Activated CD4-positive, alpha-beta T cell treated with anti-CD3 and anti-CD28 coated beads for 36 hours (primary cell): ENCODE results near the gene SYCP2. TPM values are rescaled to one million over a fixed set of nuclear protein-coding genes. Genes with fewer than 3 reads are reported as not detected.

ENCODE experiments used
- ATAC-seq: fragments of 200-7000 bp; cut with Tn5 transposase; one replicate; pipeline ENCODE4 v1.10.0; 2021; ENCODE audit warnings: mild to moderate bottlenecking, moderate library complexity
- CTCF ChIA-PET: fragments of 350-600 bp; sonication (Branson Sonifier 250); formaldehyde crosslinking; loops from one replicate; lab custom pipeline; 2021; ENCODE audit warnings: antibody characterized with exemption; lab: Charles Lee
- POLR2A ChIA-PET: fragments of 350-600 bp; sonication (Branson Sonifier 250); formaldehyde crosslinking; loops from one replicate; lab custom pipeline; 2021; ENCODE audit warnings: antibody characterized with exemption, inconsistent platforms; lab: Charles Lee
- DNase-seq: peaks from one replicate; pipeline ENCODE4 v3.0.0-alpha.2; 2020
- H3K27ac Mint-ChIP-seq: one replicate; pipeline ENCODE4 v1.8.0; 2021; ENCODE audit warnings: mixed read lengths
- H3K27me3 Mint-ChIP-seq: one replicate; pipeline ENCODE4 v1.8.0; 2021; ENCODE audit warnings: mixed read lengths
- H3K36me3 Mint-ChIP-seq: one replicate; pipeline ENCODE4 v1.8.0; 2021; ENCODE audit warnings: low read depth, mixed read lengths
- H3K4me1 Mint-ChIP-seq: one replicate; pipeline ENCODE4 v1.8.0; 2021; ENCODE audit warnings: mixed read lengths
- H3K4me3 Mint-ChIP-seq: one replicate; pipeline ENCODE4 v1.8.0; 2021; ENCODE audit warnings: mild to moderate bottlenecking, moderate library complexity, mixed read lengths
- H3K9me3 Mint-ChIP-seq: one replicate; pipeline ENCODE4 v1.8.0; 2021; ENCODE audit warnings: low read depth, mixed read lengths
- intact Hi-C, 2 experiments: fragments of 100-400 bp; cut with DNase I in 1 of 2; cut with micrococcal nuclease in 1 of 2; formaldehyde crosslinking; loops; one replicate each; pipeline versions ENCODE4 v1.14.2 to v1.15.1; 2022 to 2024; cut with DNase I, micrococcal nuclease
- total RNA-seq, 2 experiments: library from RNA; stranded (reverse); gene quantifications; one replicate each; pipeline ENCODE4 v1.2.3, GENCODE V29; 2021

The SYCP2 gene
- total RNA-seq, 2 experiments from 2014 or later: 1.5 to 2.1 TPM

GRCh38 chr20:59837623-59838394 lies 95.6 kb downstream of the SYCP2 start:
- ATAC-seq: no peak
- ChIA-PET POLR2A (no interaction called here), CTCF (interaction anchor here (1.5 to 2.0 kb wide), 2 partner anchors 11 to 14 kb away, joined by 3 to 15 read pairs; no protein-coding TSS in a partner anchor)
- Mint-ChIP-seq H3K27ac (no peak overlapping the region), H3K27me3 (peaks cover 25% of the 10 kb centered on the region), H3K4me3 (no peak overlapping the region), H3K9me3 (no peaks in the 10 kb centered on the region), H3K4me1 (peaks cover 3% of the 10 kb centered on the region), H3K36me3 (no peaks in the 10 kb centered on the region)
- no peak for DNase-seq
- intact Hi-C loops: no loop called here

- H3K27me3 Mint-ChIP-seq: peaks cover 26% of the 10 kb centered on the region
- no peak for DNase-seq
- H3K27ac Mint-ChIP-seq: no peak overlapping the region
- POLR2A ChIA-PET: no interaction called here
- CTCF ChIA-PET: interaction anchor here (0.7 to 1.5 kb wide), 3 partner anchors 13 to 20 kb away, joined by 3 read pairs; no protein-coding TSS in a partner anchor
- no peaks in the 10 kb centered on the region for H3K36me3 Mint-ChIP-seq
- H3K9me3 Mint-ChIP-seq: no peaks in the 10 kb centered on the region
- no peak for ATAC-seq
- H3K4me3 Mint-ChIP-seq: no peak overlapping the region
- H3K4me1 Mint-ChIP-seq: peaks cover 3% of the 10 kb centered on the region
- intact Hi-C loops: no loop called here
Measured at GRCh38 chr20:59836767-59837166, 96.7 kb downstream of the SYCP2 start.

DNA sequence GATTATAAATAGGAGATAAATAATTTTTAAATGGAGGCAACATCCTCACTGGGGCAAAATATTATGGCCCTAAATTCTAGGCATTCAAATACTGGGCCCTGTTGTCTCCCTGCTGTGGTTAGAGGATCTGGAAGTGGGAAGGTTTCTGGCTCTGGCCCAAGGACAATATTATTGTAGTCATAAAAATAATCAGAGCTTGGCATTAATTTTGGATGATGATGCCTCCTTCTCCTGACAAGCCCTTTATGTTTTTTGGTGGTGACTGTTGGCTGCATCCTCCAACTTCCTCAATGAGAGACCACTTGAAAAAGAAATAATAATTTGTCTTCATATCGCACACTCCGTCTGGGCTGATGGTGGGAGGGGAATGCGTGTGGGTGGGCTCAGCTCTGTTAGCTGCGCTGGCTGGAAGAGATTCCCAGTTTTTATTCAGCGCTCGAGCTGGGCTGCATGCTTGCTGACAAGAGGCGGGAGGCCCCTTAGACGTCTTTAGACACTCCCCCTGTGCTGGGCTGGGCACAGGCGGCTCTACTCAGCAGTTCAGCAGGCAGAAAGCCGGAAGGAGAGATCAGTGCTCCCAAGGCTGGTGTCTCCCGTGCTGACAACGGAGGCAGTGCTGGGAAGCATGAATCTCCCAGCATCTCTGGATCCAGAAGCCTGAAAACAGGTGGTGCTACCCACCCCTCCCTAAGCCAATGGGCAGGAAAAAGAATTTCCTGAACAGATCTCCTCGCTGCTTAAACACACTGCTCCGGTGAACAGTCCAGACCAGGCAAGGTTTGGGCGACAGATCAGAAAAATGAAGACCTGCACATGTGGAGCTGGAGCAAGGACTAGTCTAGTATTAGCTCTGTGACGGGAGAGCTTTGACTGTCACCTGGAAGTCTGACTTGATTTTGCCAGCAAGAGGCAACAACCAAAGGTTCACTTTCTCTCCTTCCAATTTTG lies 97.7 kb downstream of the SYCP2 start:
- no peak for ATAC-seq
- CTCF ChIA-PET: interaction anchor here (0.7 kb wide), 2 partner anchors 14 to 19 kb away, joined by 3 read pairs; no protein-coding TSS in a partner anchor
- no peaks in the 10 kb centered on the region for H3K36me3 Mint-ChIP-seq
- DNase-seq: no peak
- POLR2A ChIA-PET: no interaction called here
- no peaks in the 10 kb centered on the region for H3K9me3 Mint-ChIP-seq
- no peak overlapping the region for H3K27ac Mint-ChIP-seq
- H3K4me1 Mint-ChIP-seq: peaks cover 3% of the 10 kb centered on the region
- intact Hi-C loops: no loop called here
- H3K27me3 Mint-ChIP-seq: peaks cover 26% of the 10 kb centered on the region
- H3K4me3 Mint-ChIP-seq: no peak overlapping the region

DNA sequence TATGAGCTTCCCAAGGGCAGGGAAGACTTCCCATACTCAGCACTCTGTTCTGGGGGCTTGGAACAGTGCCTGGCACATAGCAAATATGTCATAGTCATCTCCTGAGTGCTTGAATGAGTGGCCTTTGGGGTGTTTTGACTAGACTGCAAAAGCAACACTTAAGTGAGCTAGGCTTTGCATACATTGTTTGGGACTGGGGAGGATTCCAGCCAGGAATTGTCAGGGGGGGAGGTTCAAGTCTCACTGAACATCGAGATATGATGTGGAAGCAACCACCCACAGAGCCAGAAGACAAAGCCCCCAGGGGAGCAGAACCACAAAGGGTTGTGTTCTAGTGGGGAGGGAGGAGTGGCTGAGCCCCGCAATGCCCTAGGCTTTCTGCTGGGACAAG lies 98.4 kb downstream of the SYCP2 start:
- Mint-ChIP-seq H3K36me3 (no peaks in the 10 kb centered on the region), H3K4me1 (peaks cover 3% of the 10 kb centered on the region), H3K4me3 (no peak overlapping the region), H3K9me3 (no peaks in the 10 kb centered on the region), H3K27me3 (peaks cover 29% of the 10 kb centered on the region), H3K27ac (no peak overlapping the region)
- ATAC-seq (no peak), DNase-seq (no peak)
- POLR2A ChIA-PET: no interaction called here
- CTCF ChIA-PET: no interaction called here
- intact Hi-C loops: no loop called here

DNA sequence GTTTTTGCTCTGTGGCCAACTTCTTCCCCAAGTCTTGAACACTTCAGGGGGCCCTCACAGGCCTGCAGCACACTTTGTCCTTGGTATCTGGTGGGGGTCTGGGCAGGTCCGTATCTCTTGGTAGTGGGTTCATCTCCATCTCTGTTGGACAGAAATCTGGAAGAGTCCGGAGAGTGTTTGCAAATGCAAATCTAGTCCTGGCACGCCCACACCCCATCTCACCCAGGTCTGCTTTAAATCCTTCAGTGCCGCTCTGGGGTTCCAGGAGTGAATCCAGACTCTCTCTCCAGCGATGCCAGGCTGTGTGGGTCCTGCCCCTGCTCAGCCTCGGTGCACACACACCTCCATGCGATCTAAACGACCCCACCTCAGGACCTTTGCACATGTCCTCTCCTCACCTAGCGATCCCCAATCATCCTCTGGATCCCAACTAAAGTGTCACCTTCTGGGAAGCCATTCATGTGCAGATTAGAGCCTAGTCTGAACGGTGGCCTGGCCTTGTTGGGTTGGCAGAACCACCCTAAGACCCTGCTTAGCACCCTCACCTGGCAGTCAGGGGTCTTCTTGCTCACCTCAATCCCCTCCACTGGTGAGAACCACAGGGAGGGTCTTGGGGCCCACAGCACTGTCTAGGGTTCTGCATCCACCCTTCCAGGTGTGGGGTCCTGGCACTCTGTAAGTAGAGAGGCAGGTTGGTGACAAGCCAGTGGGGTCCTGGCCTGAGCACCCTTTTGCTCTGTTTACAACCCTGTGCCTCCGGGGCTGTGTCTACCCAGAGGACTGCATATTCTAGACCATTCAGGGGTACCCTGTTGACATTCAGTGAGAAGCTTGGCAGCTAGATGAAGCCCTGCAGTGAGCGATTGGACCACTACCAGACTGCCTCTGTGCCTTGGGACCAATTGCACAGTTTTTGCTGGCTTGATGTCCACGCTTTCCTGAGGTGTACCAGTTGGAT lies 100.8 kb downstream of the SYCP2 start:
- H3K9me3 Mint-ChIP-seq: no peaks in the 10 kb centered on the region
- H3K27me3 Mint-ChIP-seq: peaks cover 37% of the 10 kb centered on the region
- no peak for DNase-seq
- no peak overlapping the region for H3K4me3 Mint-ChIP-seq
- H3K36me3 Mint-ChIP-seq: no peaks in the 10 kb centered on the region
- H3K4me1 Mint-ChIP-seq: peaks cover 3% of the 10 kb centered on the region
- no peak for ATAC-seq
- intact Hi-C loops: no loop called here
- CTCF ChIA-PET: no interaction called here
- no peak overlapping the region for H3K27ac Mint-ChIP-seq
- POLR2A ChIA-PET: no interaction called here

DNA sequence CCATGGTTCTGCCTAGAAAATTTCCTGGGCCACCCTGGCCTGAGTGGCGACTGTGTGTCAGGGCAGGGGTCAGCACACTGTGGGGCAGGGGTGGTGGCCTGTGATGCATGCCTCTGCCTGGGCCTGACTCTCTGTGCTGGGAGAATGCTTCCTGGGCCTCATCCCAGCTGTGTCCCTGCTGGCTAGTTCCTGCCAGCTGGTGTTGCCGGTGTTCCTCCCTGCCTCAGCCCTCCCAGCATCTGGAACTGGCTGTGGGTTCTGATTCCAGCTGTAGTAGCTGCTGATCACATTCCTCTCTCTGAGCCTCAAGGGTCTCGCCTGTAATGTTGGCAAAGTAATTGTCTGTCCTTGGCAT lies 101.5 kb downstream of the SYCP2 start:
- POLR2A ChIA-PET: no interaction called here
- peaks cover 3% of the 10 kb centered on the region for H3K4me1 Mint-ChIP-seq
- intact Hi-C loops: no loop called here
- no peaks in the 10 kb centered on the region for H3K9me3 Mint-ChIP-seq
- H3K36me3 Mint-ChIP-seq: no peaks in the 10 kb centered on the region
- DNase-seq: no peak
- peaks cover 37% of the 10 kb centered on the region for H3K27me3 Mint-ChIP-seq
- ATAC-seq: no peak
- CTCF ChIA-PET: no interaction called here
- no peak overlapping the region for H3K4me3 Mint-ChIP-seq
- H3K27ac Mint-ChIP-seq: no peak overlapping the region

DNA sequence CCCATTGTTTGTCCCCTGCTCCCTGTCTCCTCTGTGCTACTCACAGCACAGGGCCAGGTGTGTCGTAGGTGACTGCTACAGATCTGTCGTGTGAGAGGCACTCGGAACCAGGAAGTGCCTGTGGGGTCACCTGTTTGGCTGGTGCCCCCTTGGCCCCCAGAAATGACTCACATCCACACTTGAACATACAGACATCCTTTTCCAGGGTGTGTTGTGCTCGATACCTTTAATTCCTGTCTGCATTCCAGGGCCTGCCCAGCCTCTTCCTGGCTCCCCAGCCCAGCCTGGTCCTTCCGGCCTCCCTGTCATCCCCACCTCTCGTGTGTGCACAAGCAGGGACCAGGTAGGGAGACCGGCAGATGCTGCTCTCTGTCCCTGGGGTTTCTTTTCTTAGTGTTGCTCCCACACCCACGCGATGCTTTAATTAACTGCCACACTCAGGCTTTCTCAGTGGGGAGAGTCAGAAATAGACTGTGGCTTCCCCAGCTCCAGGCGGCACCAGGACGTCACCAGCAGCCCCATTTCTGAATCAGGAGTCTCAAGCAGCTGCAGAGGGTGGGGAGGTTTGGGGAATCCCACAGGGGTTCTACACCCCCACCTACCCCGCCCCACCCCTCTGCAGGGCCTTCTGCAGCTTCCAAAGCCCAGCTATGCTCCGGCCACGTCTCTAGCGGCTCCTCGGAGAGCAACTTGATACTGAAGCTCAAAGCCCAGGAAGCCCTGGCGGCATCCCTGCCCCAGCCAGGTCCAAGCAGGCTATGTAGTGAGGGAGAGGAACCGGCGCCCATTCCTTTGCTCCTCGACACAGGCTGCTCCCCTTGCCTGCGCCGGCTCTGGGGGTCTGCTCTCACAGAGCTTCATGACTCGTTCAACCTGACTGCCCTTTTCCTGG lies 102.2 kb downstream of the SYCP2 start:
- H3K27me3 Mint-ChIP-seq: peaks cover 35% of the 10 kb centered on the region
- POLR2A ChIA-PET: no interaction called here
- DNase-seq (no peak), ATAC-seq (no peak)
- CTCF ChIA-PET: interaction anchor here (0.6 kb wide), 1 partner anchor 751 kb away, joined by 4 read pairs; no protein-coding TSS in a partner anchor
- H3K9me3 Mint-ChIP-seq: no peaks in the 10 kb centered on the region
- no peaks in the 10 kb centered on the region for H3K36me3 Mint-ChIP-seq
- intact Hi-C loops: no loop called here
- no peak overlapping the region for H3K4me3 Mint-ChIP-seq
- no peak overlapping the region for H3K27ac Mint-ChIP-seq
- H3K4me1 Mint-ChIP-seq: peaks cover 3% of the 10 kb centered on the region

DNA sequence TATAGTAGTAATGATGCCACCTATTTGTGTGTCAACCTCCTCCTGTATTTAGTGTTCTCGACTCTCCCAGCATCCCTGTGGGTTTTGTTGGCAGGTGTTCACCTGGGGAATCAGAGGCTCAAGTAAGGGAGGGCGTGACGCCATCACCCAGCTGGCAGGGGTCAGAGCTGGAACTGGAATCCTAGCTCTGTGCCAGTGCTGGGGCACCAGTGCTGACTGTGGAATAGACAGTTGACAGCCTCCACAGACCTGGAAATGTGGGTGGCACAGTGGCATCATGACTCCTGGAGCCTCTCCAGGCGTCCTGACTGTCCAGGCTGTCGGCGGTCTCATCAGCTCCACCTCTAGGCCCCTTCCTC lies 102.8 kb downstream of the SYCP2 start:
- ATAC-seq (no peak), DNase-seq (no peak)
- H3K4me3 Mint-ChIP-seq: no peak overlapping the region
- no peaks in the 10 kb centered on the region for H3K9me3 Mint-ChIP-seq
- CTCF ChIA-PET: interaction anchor here (0.6 kb wide), 1 partner anchor 750 kb away, joined by 4 read pairs; no protein-coding TSS in a partner anchor
- intact Hi-C loops: no loop called here
- peaks cover 29% of the 10 kb centered on the region for H3K27me3 Mint-ChIP-seq
- POLR2A ChIA-PET: no interaction called here
- H3K27ac Mint-ChIP-seq: no peak overlapping the region
- H3K4me1 Mint-ChIP-seq: no peaks in the 10 kb centered on the region
- no peaks in the 10 kb centered on the region for H3K36me3 Mint-ChIP-seq

DNA sequence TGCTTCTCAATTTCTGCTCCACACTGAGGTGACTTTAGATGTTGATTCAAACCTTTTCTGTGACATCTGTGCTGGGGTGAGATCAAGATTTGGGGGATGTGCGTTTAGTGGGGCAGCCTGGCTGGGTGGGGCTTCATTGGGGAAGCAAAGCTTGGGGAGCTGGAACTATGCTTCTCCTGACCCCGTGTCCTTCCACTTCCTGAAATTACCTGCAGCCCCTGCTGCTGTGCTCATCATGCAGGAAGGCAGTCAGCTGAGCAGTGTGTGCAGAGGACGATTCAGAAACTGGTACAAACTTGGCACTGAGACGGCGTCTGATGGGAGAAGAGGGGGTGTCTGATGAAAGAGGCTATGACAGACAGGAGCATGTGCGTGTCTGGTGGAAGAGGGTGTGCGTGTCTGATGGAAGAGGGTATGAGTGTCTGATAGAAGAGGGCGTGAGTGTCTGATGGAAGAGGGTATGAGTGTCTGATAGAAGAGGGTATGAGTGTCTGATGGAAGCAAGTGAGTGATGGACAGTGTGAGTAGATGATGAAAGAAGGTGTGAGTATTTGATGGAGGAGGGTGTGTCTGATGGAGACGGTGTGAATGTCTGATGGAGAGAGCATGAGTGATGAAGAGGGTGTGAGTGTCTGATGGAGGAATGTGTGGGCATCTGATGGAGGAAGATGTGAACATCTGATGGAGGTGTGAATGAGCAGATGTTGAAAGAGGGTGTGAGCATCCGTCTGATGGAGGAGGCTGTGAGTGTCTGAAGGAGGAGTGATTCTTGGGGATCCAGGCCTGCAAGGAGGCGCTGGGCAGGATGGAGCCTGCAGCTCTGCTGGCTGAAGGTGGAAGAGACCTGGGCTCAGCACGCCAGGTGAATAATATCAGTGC lies 103.4 kb downstream of the SYCP2 start:
- CTCF ChIA-PET: interaction anchor here (0.6 kb wide), 1 partner anchor 749 kb away, joined by 4 read pairs; no protein-coding TSS in a partner anchor
- H3K36me3 Mint-ChIP-seq: no peaks in the 10 kb centered on the region
- H3K4me3 Mint-ChIP-seq: no peak overlapping the region
- no peak overlapping the region for H3K27ac Mint-ChIP-seq
- POLR2A ChIA-PET: no interaction called here
- H3K9me3 Mint-ChIP-seq: no peaks in the 10 kb centered on the region
- ATAC-seq (no peak), DNase-seq (no peak)
- peaks cover 27% of the 10 kb centered on the region for H3K27me3 Mint-ChIP-seq
- no peaks in the 10 kb centered on the region for H3K4me1 Mint-ChIP-seq
- intact Hi-C loops: no loop called here
